KG1 (cell line): Measurements from ENCODE around the gene B4GAT1.

Experiments
- DNase-seq: peaks from one replicate; lab custom pipeline; 2025; lab: John Stamatoyannopoulos, UW

B4GAT1 gene

DNA sequence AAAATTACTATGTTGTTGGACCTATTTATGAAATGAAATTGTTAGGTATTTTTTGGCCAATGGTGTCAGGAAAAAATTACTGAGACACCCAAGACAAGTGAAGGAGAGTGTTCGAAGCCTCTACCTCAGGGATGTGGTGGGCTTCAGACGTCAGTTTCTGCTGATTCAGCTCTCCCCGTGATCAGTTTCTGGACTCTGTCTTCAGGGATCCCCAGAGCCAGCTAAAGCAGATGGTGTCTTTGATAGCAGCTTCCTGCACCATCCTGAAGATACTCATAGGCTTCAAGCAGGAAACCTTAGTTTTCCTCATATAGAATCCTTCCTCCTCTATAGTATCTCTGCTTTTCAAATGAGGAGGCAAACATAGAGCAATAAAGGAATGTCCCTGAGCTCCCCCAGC, 38.0 kb downstream of the B4GAT1 start:
- DNase-seq: no peak

DNA sequence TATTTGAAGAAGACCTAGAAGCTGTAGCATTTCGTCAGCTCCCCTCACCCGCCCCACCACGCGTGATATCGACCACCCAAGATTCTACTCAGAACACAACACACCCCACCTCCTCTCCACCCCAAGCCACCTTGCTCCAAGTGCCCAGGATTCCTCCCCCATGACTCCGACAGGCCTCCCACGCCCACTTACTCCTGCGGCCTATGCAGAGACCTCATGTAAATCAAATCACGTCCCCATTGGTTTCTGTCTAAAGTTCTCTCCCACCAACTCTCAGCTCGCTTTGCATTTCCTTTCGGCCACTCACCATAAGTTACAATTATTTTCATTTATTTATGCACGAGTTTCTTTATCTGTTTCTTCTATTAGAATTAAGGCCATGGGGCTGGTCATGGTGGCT, 44.8 kb downstream of the B4GAT1 start:
- no peak for DNase-seq

DNA sequence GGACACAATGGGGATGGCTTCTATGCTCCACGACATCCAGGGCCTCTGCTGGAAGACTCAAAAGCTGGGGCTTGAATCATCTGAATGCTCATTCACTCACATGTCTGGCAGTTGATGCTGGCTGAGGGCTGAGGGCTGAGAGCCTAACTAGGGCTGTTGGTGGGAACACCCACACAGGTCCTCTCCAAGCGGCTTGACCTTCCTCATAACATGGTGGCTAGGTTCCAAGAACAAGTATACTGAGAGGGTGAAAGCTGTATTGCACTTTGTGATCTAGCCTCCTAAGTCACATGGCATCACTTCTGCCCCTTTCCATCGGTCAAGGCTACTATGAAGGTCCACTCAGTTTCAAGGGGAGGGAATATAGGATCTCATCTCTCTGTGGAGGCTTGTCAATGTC, 48.2 kb downstream of the B4GAT1 start:
- DNase-seq: no peak

DNA sequence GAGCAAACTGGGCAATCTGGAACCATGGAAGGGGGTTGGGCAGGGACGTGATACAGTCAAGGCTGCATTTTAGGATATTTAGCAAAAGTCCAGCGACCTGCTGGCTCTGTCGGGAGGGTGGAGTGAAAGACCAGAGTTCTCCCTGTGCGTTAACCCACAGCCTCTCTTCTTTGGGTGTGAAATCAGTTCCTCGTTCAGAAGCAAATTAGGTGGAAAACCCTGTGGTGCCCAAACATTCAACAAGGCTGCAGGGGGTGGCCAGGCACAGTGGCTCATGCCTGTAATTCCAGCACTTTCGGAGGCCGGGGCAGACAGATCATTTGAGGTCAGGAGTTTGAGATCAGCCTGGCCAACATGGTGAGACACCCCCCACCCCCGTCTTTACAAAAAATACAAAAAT, 49.8 kb downstream of the B4GAT1 start:
- no peak for DNase-seq
